ENCODE measurements around the gene TRAM1L1.

- TF ChIP-seq CTCF (conservative IDR thresholded peaks at IDR 0.05 in 1 of 2, IDR thresholded peaks at IDR 0.05 in 1 of 2; ENCODE audit: extremely low read depth in 1 of 2, insufficient read depth in 1 of 2, low read depth in 1 of 2, low read length in 2 of 2) (peak; percentile 69 to 79), EZH2 (IDR thresholded peaks at IDR 0.05; ENCODE audit: borderline replicate concordance, low read length) (no peak)
Observed at GRCh38 chr4:117134386-117134785, 49.0 kb upstream of the TRAM1L1 start.

Data from mammary epithelial cell (primary cell).